Measurements from ENCODE around the gene DYNLT3.

GRCh38 chrX:37802028-37802427, 45.3 kb downstream of the DYNLT3 start:
- TF ChIP-seq RAD21 (IDR thresholded peaks at IDR 0.05; ENCODE audit: low read depth) (no peak), CEBPB (IDR thresholded peaks at IDR 0.05) (no peak), REST (IDR thresholded peaks at IDR 0.05; ENCODE audit: low read depth) (no peak), TCF12 (IDR thresholded peaks at IDR 0.05; ENCODE audit: low read depth) (no peak), YY1 (IDR thresholded peaks at IDR 0.05; ENCODE audit: low read depth) (no peak), MAX (IDR thresholded peaks at IDR 0.05) (no peak), FOXM1 (IDR thresholded peaks at IDR 0.05; ENCODE audit: borderline replicate concordance, low read depth) (no peak), EGR1 (IDR thresholded peaks at IDR 0.05) (no peak), CREB1 (IDR thresholded peaks at IDR 0.05; ENCODE audit: low read depth) (no peak), TAF1 (IDR thresholded peaks at IDR 0.05; ENCODE audit: low read depth) (no peak), EP300 (IDR thresholded peaks at IDR 0.05; ENCODE audit: borderline replicate concordance) (no peak), ZBTB7A (IDR thresholded peaks at IDR 0.05; ENCODE audit: low read depth) (no peak), NFIC (IDR thresholded peaks at IDR 0.05) (no peak), TEAD4 (IDR thresholded peaks at IDR 0.05) (no peak)
